Uterus (tissue), 4 donors: Measurements from ENCODE around the gene ATP5IF1. TPM values are rescaled to one million over a fixed set of nuclear protein-coding genes. Genes with fewer than 3 reads are reported as not detected.

Source experiments
- DNase-seq, 2 donors: peaks; one replicate each; pipeline ENCODE4 v3.0.0-alpha.2; 2019 to 2020
- H3K27ac ChIP-seq, 2 donors: fragments of 200-600 bp; sonication (generic); 1 replicate in 1 of 2; 2 replicates in 1 of 2; pipeline ENCODE4 v1.5.1; 2016 to 2018
- H3K27me3 ChIP-seq, 2 donors: fragments of 200-600 bp; sonication (generic); one replicate each; pipeline ENCODE4 v1.5.1; 2018 to 2019; ENCODE audit warnings: control low read depth in 1 of 2
- H3K36me3 ChIP-seq, 2 donors: fragments of 200-600 bp; sonication (generic); one replicate each; pipeline ENCODE4 v1.5.1; 2019; ENCODE audit warnings: control low read depth in 1 of 2
- H3K4me1 ChIP-seq, 2 donors: fragments of 200-600 bp; sonication (generic); one replicate each; pipeline ENCODE4 v1.5.1; 2018 to 2019; ENCODE audit warnings: control low read depth in 1 of 2
- H3K4me3 ChIP-seq, 2 donors: fragments of 200-600 bp; sonication (generic); 1 replicate in 1 of 2; 2 replicates in 1 of 2; pipeline ENCODE4 v1.5.1; 2018 to 2019; ENCODE audit warnings: mild to moderate bottlenecking in 1 of 2
- H3K9me3 ChIP-seq, 2 donors: fragments of 200-600 bp; sonication (generic); one replicate each; pipeline ENCODE4 v1.5.1; 2019; ENCODE audit warnings: control low read depth in 1 of 2
- POLR2A ChIP-seq, 2 donors: fragments of 450-650 bp; IDR thresholded peaks; one replicate each; pipeline ENCODE4 v1.6.1; 2016; ENCODE audit warnings: antibody characterized with exemption in 2 of 2, mild to moderate bottlenecking in 1 of 2, moderate library complexity in 1 of 2
- intact Hi-C: fragments of 100-400 bp; cut with DNase I; formaldehyde crosslinking; loops from one replicate; pipeline ENCODE4 v1.15.1; 2023; ENCODE audit warnings: low total_unique reads
- total RNA-seq, 4 donors: library from RNA; depleted of rRNA in 3 of 4; stranded (reverse); fragments of >200 nt in 3 of 4; gene quantifications; one replicate each; pipeline versions ENCODE4 v1.1.0 to v1.2.4, GENCODE V29; 2014 to 2023
- TF ChIP-seq, protein P1 (sequence below), 4 experiments: fragments of 200-600 bp in 2 of 4; fragments of 450-650 bp in 2 of 4; sonication (generic) in 2 of 4; IDR thresholded peaks; one replicate each; pipeline ENCODE4 v1.5.1; 2016 to 2019; ENCODE audit warnings: antibody characterized with exemption in 4 of 4, mild to moderate bottlenecking in 2 of 4, moderate library complexity in 1 of 4
- donor health status: DM: yes; HTN: yes; CAD: no.

ATP5IF1 gene
- total RNA-seq, 4 donors from 2014 or later: 57.1 to 103 (median 82.2) TPM

DNA sequence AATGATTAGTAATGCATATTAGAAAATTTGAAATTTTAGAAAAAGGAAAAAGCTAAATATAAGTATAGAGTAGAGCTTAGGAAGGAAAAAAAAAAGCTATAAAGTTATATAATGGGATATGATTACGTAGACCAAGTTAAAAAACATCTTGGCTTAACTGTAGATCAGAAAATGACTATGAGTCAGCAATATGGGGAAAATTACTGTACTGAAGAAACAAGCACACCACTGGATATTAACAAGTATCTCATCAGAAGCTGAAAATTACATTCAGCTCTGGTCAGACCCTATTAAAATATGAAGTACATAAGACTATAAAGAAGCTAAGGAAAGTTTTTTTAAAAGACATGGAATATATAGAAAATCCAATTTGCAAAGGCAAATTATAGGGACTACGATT, 22.6 kb upstream of the ATP5IF1 start:
- intact Hi-C loops: no loop called here
- no peak for DNase-seq
- Histone ChIP-seq H3K36me3 (no peaks in the 10 kb centered on the region), H3K9me3 (no peaks in the 10 kb centered on the region), H3K4me1 (no peaks in the 10 kb centered on the region), H3K4me3 (no peak overlapping the region), H3K27me3 (no peaks in the 10 kb centered on the region), H3K27ac (no peak overlapping the region)
- TF ChIP-seq POLR2A (IDR thresholded peaks at IDR 0.05): no peak
- TF ChIP-seq, protein P1, sequence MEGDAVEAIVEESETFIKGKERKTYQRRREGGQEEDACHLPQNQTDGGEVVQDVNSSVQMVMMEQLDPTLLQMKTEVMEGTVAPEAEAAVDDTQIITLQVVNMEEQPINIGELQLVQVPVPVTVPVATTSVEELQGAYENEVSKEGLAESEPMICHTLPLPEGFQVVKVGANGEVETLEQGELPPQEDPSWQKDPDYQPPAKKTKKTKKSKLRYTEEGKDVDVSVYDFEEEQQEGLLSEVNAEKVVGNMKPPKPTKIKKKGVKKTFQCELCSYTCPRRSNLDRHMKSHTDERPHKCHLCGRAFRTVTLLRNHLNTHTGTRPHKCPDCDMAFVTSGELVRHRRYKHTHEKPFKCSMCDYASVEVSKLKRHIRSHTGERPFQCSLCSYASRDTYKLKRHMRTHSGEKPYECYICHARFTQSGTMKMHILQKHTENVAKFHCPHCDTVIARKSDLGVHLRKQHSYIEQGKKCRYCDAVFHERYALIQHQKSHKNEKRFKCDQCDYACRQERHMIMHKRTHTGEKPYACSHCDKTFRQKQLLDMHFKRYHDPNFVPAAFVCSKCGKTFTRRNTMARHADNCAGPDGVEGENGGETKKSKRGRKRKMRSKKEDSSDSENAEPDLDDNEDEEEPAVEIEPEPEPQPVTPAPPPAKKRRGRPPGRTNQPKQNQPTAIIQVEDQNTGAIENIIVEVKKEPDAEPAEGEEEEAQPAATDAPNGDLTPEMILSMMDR (IDR thresholded peaks at IDR 0.05): no peak

DNA sequence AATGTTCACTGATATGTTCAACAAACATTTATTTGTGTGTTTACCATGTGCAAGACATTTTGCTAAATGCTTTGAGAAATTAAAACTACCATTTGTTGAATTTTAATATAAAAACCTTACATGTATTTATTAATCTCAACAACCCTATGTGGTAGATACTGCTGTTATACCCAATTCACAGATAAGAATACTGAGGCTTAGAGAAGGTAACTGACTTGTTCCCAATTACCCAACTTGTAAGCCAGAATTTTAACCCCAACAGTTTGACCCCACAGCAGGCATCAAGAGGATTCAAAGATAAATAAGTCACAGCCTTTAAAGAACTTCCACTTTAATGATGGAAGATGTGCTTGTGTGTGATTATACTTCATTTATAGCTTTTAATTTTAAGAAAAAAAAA, 6.8 kb upstream of the ATP5IF1 start:
- no peak for DNase-seq
- no peaks in the 10 kb centered on the region for H3K27me3 ChIP-seq
- H3K4me1 ChIP-seq: peaks cover 0 to 3% of the 10 kb centered on the region in 2 donors
- no peaks in the 10 kb centered on the region for H3K9me3 ChIP-seq
- intact Hi-C loops: no loop called here
- TF ChIP-seq, protein P1 (IDR thresholded peaks at IDR 0.05): no peak
- no peak for TF ChIP-seq POLR2A (IDR thresholded peaks at IDR 0.05)
- no peaks in the 10 kb centered on the region for H3K36me3 ChIP-seq
- no peak overlapping the region for H3K4me3 ChIP-seq
- H3K27ac ChIP-seq: no peak overlapping the region

DNA sequence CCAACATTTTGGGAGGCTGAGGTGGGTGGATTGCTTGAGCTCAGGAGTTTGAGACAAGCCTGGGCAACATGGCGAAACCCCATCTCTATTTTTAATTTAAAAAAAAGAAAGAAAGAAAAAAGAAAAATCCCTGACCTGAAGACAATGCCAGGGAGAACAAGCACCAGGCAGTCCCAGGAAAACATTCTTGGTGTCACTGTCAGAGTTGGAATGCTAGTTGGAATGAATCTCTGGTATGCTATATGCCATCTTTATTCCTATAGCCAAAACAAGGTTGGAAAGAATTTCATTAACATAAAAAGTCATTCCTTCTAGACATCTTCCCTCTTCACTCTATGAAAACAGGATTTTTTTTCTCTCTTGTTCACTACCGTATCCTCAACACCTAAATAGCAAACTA, 5.9 kb upstream of the ATP5IF1 start:
- no peak overlapping the region for H3K4me3 ChIP-seq
- intact Hi-C loops: no loop called here
- TF ChIP-seq POLR2A (IDR thresholded peaks at IDR 0.05): no peak
- TF ChIP-seq, protein P1 (IDR thresholded peaks at IDR 0.05): no peak
- H3K27me3 ChIP-seq: no peaks in the 10 kb centered on the region
- H3K4me1 ChIP-seq: peaks cover 0 to 3% of the 10 kb centered on the region in 2 donors
- no peak overlapping the region for H3K27ac ChIP-seq
- no peaks in the 10 kb centered on the region for H3K36me3 ChIP-seq
- DNase-seq: no peak
- no peaks in the 10 kb centered on the region for H3K9me3 ChIP-seq

DNA sequence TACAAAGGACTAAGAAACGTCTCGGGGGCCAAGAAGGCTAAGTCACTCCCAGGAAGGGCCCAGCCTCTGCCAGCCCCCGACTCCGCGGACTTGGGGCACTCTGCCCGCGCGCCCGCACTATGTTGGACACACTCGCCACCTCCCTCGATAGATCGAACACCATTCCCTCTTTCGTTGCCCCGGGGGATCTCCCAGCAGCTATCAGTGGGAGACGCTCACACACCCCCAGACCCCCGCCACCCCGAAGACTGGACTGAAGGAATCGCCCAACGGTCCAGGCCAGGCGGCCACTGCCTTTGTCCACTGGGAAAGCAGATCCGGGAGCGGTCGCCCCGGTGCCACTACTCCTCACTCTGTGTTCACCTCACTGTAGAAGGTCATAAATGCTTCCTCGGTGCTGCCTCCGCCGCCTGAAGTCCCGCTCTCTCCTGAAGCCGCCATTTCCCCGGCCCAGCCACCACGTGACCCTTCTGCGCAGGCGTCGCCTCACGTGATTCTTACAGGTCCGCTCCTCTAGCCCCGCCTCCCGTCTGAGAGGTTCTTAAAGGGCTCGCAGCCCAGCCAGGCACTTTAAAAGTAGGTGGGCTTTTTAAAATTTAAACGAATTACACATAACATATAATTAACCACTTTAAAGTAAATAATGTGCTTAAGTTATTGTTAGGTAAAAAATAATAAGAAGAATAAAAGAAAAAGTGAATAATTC, 3.2 kb upstream of the ATP5IF1 start, which contains the start of gene DNAJC8:
Gene DNAJC8 (minus strand): TSS at position 472 of the 706 bp plus-strand sequence. CDS start 31 bp downstream, at position 441.
- intact Hi-C loops: no loop called here
- H3K4me1 ChIP-seq: peaks cover 0 to 8% of the 10 kb centered on the region in 2 donors
- H3K4me3 ChIP-seq: peak within 1 kb of the TSS; percentile 85 to 100
- H3K27ac ChIP-seq: peak within 1 kb of the TSS; percentile 89 to 95
- TF ChIP-seq, protein P1 (IDR thresholded peaks at IDR 0.05): no peak
- TF ChIP-seq POLR2A (IDR thresholded peaks at IDR 0.05): peak; percentile 67 to 74
- H3K36me3 ChIP-seq: no peaks in the 10 kb centered on the region
- no peaks in the 10 kb centered on the region for H3K9me3 ChIP-seq
- no peaks in the 10 kb centered on the region for H3K27me3 ChIP-seq
- peak; percentile 92 to 97 for DNase-seq

DNA sequence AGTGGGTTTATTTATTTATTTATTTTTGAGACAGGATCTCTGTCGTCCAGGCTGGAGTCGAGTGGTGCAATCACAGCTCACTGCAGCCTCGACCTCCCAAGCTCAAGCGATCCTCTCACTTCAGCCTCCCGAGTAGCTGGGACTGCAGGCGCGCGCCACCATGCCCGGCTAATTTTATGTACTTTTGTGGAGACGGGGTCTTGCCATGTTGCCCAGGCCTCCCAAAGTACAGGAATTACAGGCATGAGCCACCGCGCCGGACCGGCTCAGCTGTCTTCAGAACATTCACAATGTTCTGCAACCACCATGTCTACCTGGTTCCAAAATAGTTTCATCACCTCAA, 2.7 kb upstream of the ATP5IF1 start:
- intact Hi-C loops: no loop called here
- no peaks in the 10 kb centered on the region for H3K9me3 ChIP-seq
- no peaks in the 10 kb centered on the region for H3K36me3 ChIP-seq
- peak overlapping the region; percentile 85 to 100 for H3K4me3 ChIP-seq
- H3K27me3 ChIP-seq: no peaks in the 10 kb centered on the region
- TF ChIP-seq, protein P1 (IDR thresholded peaks at IDR 0.05): no peak
- no peak for TF ChIP-seq POLR2A (IDR thresholded peaks at IDR 0.05)
- H3K4me1 ChIP-seq: peaks cover 0 to 8% of the 10 kb centered on the region in 2 donors
- no peak for DNase-seq
- H3K27ac ChIP-seq: peak overlapping the region; percentile 89 to 95
